Measurements from ENCODE around the gene KCNJ5.

- TF ChIP-seq CTCF (IDR thresholded peaks at IDR 0.05; ENCODE audit: low read depth, low read length, poor library complexity, severe bottlenecking) (no peak), EZH2phosphoT487 (IDR thresholded peaks at IDR 0.05; ENCODE audit: borderline replicate concordance, low read length) (no peak)
These were observed 28.1 kb upstream of the KCNJ5 start for GRCh38 chr11:128862908-128863660.

Data from DOHH2 (cell line).